Smooth muscle cell (in vitro differentiated cells): ENCODE results near the gene GRIK4. TPM values are rescaled to one million over a fixed set of nuclear protein-coding genes. Genes with fewer than 3 reads are reported as not detected.

Source experiments
- DNase-seq: peaks from one replicate; lab custom pipeline; 2025; ENCODE audit not compliant: unreplicated experiment; lab: John Stamatoyannopoulos, UW
- H2AFZ ChIP-seq: fragments of 200-600 bp; sonication (generic); 2 replicates; pipeline ENCODE4 v1.6.0; 2016; ENCODE audit warnings: antibody characterized with exemption, low read depth, mild to moderate bottlenecking
- H3F3A ChIP-seq: fragments of 200-600 bp; sonication (generic); 2 replicates; pipeline ENCODE4 v1.6.0; 2017; ENCODE audit warnings: antibody characterized with exemption, low read depth
- H3K27ac ChIP-seq: fragments of 200-600 bp; sonication (generic); 2 replicates; pipeline ENCODE4 v1.5.1; 2016; ENCODE audit warnings: low read depth, mild to moderate bottlenecking
- H3K27me3 ChIP-seq: fragments of 200-600 bp; sonication (generic); 2 replicates; pipeline ENCODE4 v1.6.1; 2016; ENCODE audit warnings: low read depth, mild to moderate bottlenecking
- H3K36me3 ChIP-seq: fragments of 200-600 bp; sonication (generic); 2 replicates; pipeline ENCODE4 v1.5.1; 2016; ENCODE audit warnings: low read depth
- H3K4me1 ChIP-seq: fragments of 200-600 bp; sonication (generic); 2 replicates; pipeline ENCODE4 v1.5.1; 2016; ENCODE audit warnings: low read depth
- H3K4me2 ChIP-seq: fragments of 200-600 bp; sonication (generic); 2 replicates; pipeline ENCODE4 v1.6.0; 2016; ENCODE audit warnings: mild to moderate bottlenecking
- H3K4me3 ChIP-seq: fragments of 200-600 bp; sonication (generic); 2 replicates; pipeline ENCODE4 v1.5.1; 2016; ENCODE audit warnings: mild to moderate bottlenecking
- H3K79me2 ChIP-seq: fragments of 200-600 bp; sonication (generic); 2 replicates; pipeline ENCODE4 v1.6.0; 2016; ENCODE audit warnings: low read depth, mild to moderate bottlenecking
- H3K9ac ChIP-seq: fragments of 200-600 bp; sonication (generic); 2 replicates; pipeline ENCODE4 v1.6.0; 2016; ENCODE audit warnings: low read depth
- H3K9me3 ChIP-seq: fragments of 200-600 bp; sonication (generic); replicated peaks from 2 replicates; pipeline ENCODE4 v1.5.1; 2016; ENCODE audit warnings: low read depth
- H4K20me1 ChIP-seq: fragments of 200-600 bp; sonication (generic); 2 replicates; pipeline ENCODE4 v1.6.0; 2016; ENCODE audit warnings: low read depth
- CTCF ChIP-seq: fragments of 200-600 bp; sonication (generic); IDR thresholded peaks from 2 replicates; pipeline ENCODE4 v1.5.1; 2017; ENCODE audit warnings: borderline replicate concordance, mild to moderate bottlenecking, antibody characterized with exemption; ENCODE audit not compliant: insufficient read depth, poor library complexity, severe bottlenecking
- WGBS: methylation state at CpG from one replicate; pipeline ENCODE4 v1.1.7; 2016; ENCODE audit warnings: low lambda C conversion rate; 5-methylcytosine and 5-hydroxymethylcytosine counted together
- polyA plus RNA-seq: library from polyadenylated mRNA; unstranded; fragments of >200 nt; fragmentation: Nextera tagmentation; extraction: Ambion mirVana; gene quantifications from 2 replicates; pipeline ENCODE4 v1.2.1, GENCODE V29; 2016
- total RNA-seq: library from RNA; depleted of rRNA; stranded (reverse); fragments of >200 nt; gene quantifications from 2 replicates; pipeline ENCODE4 v1.2.3, GENCODE V29; 2014

Gene GRIK4
- total and polyA plus RNA-seq, 2 experiments from 2014 or later = not detected

- H3K4me3 ChIP-seq = no peak overlapping the region
- H3F3A ChIP-seq = no peaks in the 10 kb centered on the region
- H3K9me3 ChIP-seq = no peaks in the 10 kb centered on the region
- WGBS = 73% methylated on average over 12 of the region's 12 CpGs
- no peak overlapping the region for H3K9ac ChIP-seq
- DNase-seq = no peak
- H3K79me2 ChIP-seq = no peaks in the 10 kb centered on the region
- peaks cover 15% of the 10 kb centered on the region for H3K27me3 ChIP-seq
- no peak overlapping the region for H3K4me2 ChIP-seq
- TF ChIP-seq CTCF = no peak
- no peaks in the 10 kb centered on the region for H4K20me1 ChIP-seq
- no peak overlapping the region for H2AFZ ChIP-seq
- H3K27ac ChIP-seq = no peak overlapping the region
- H3K4me1 ChIP-seq = peaks cover 8% of the 10 kb centered on the region
- no peaks in the 10 kb centered on the region for H3K36me3 ChIP-seq
Observed at GRCh38 chr11:120523196-120523595, 11.6 kb downstream of the GRIK4 start.

- H3F3A ChIP-seq = no peaks in the 10 kb centered on the region
- H3K9ac ChIP-seq = no peak overlapping the region
- H3K79me2 ChIP-seq = no peaks in the 10 kb centered on the region
- H3K4me1 ChIP-seq = peaks cover 8% of the 10 kb centered on the region
- no peaks in the 10 kb centered on the region for H3K9me3 ChIP-seq
- H3K4me3 ChIP-seq = no peak overlapping the region
- peaks cover 15% of the 10 kb centered on the region for H3K27me3 ChIP-seq
- H2AFZ ChIP-seq = no peak overlapping the region
- H4K20me1 ChIP-seq = no peaks in the 10 kb centered on the region
- H3K27ac ChIP-seq = no peak overlapping the region
- 98% methylated on average over 9 of the region's 9 CpGs for WGBS
- TF ChIP-seq CTCF = no peak
- H3K4me2 ChIP-seq = no peak overlapping the region
- H3K36me3 ChIP-seq = no peaks in the 10 kb centered on the region
- no peak for DNase-seq
Observed at GRCh38 chr11:120524536-120525085, 13.1 kb downstream of the GRIK4 start.

- WGBS = 91% methylated on average over 16 of the region's 16 CpGs
- Histone ChIP-seq H3K27ac (no peak overlapping the region), H3K4me1 (peaks cover 8% of the 10 kb centered on the region), H3K36me3 (no peaks in the 10 kb centered on the region), H3K4me3 (no peak overlapping the region), H3K79me2 (no peaks in the 10 kb centered on the region), H3F3A (no peaks in the 10 kb centered on the region), H4K20me1 (no peaks in the 10 kb centered on the region), H3K4me2 (no peak overlapping the region), H2AFZ (no peak overlapping the region), H3K27me3 (peaks cover 17% of the 10 kb centered on the region), H3K9ac (no peak overlapping the region), H3K9me3 (no peaks in the 10 kb centered on the region)
- TF ChIP-seq CTCF = no peak
- no peak for DNase-seq
Observed at GRCh38 chr11:120525261-120526171, 14.0 kb downstream of the GRIK4 start.
